Stomach (tissue), 9 donors: ENCODE data around the gene FAM131B. TPM values are rescaled to one million over a fixed set of nuclear protein-coding genes. Genes with fewer than 3 reads are reported as not detected.
A peak's percentile ranks its signal among the peaks of the same experiment; 100 is the strongest.
"Not testable (repeated sequence)": the region's sequence is repeated elsewhere in the genome, so short reads cannot be mapped to it uniquely, and the experiment has no call there.

Experiments used
- DNase-seq, 2 donors: peaks; one replicate each; pipeline versions ENCODE4 v3.0.0 to v3.0.0-alpha.2; 2013 to 2019
- H3K27ac ChIP-seq, 5 donors: fragments of 200-600 bp in 4 of 5; sonication (generic) in 4 of 5; one replicate each; pipeline ENCODE4 v1.5.1; 2013 to 2019; ENCODE audit warnings: mild to moderate bottlenecking in 1 of 5, moderate library complexity in 1 of 5
- H3K27me3 ChIP-seq, 3 donors: fragments of 200-600 bp; sonication (generic); one replicate each; pipeline ENCODE4 v1.5.1; 2017 to 2019; ENCODE audit warnings: mixed run types in 1 of 3
- H3K36me3 ChIP-seq, 4 donors: fragments of 200-600 bp; sonication (generic); 1 replicate in 3 of 4; 2 replicates in 1 of 4; pipeline ENCODE4 v1.5.1; 2016 to 2019
- H3K4me1 ChIP-seq, 4 donors: fragments of 200-600 bp; sonication (generic); one replicate each; pipeline ENCODE4 v1.5.1; 2016 to 2019
- H3K4me3 ChIP-seq, 4 donors: fragments of 200-600 bp; sonication (generic) in 3 of 4; one replicate each; pipeline ENCODE4 v1.5.1; 2016 to 2019; ENCODE audit warnings: mild to moderate bottlenecking in 1 of 4
- H3K9me3 ChIP-seq, 4 donors: fragments of 200-600 bp; sonication (generic); one replicate each; pipeline ENCODE4 v1.5.1; 2016 to 2019
- CTCF ChIP-seq, 7 experiments: fragments of 450-650 bp in 4 of 7; fragments of 200-600 bp in 3 of 7; sonication (generic) in 3 of 7; IDR thresholded peaks; one replicate each; pipeline ENCODE4 v1.5.1; 2016 to 2019; ENCODE audit warnings: antibody characterized with exemption in 7 of 7, control low read depth in 2 of 7, mild to moderate bottlenecking in 1 of 7
- EP300 ChIP-seq: sonication (generic); formaldehyde crosslinking; IDR thresholded peaks from one replicate; pipeline ENCODE4 v1.6.1; 2017; ENCODE audit warnings: antibody characterized with exemption
- POLR2A ChIP-seq, 4 donors: fragments of 450-650 bp; IDR thresholded peaks; one replicate each; pipeline ENCODE4 v1.6.1; 2016; ENCODE audit warnings: antibody characterized with exemption in 4 of 4, control low read depth in 2 of 4, mild to moderate bottlenecking in 1 of 4, moderate library complexity in 1 of 4
- POLR2AphosphoS5 ChIP-seq, 3 donors: sonication (generic); formaldehyde crosslinking; IDR thresholded peaks; one replicate each; pipeline ENCODE4 v1.6.1; 2016; ENCODE audit warnings: antibody characterized with exemption in 3 of 3
- WGBS, 5 donors: extraction: QIAGEN DNeasy Blood & Tissue Kit in 3 of 5; methylation state at CpG; one replicate each; pipeline versions ENCODE4 v1.1.5 to v1.1.7; 2013 to 2018; 5-methylcytosine and 5-hydroxymethylcytosine counted together
- intact Hi-C: fragments of 100-400 bp; cut with DNase I; formaldehyde crosslinking; loops from one replicate; pipeline ENCODE4 v1.15.1; 2023; ENCODE audit warnings: low total_unique reads
- polyA plus RNA-seq, 3 donors: library from polyadenylated mRNA; stranded (reverse); fragments of 200-250 nt; gene quantifications; one replicate each; pipeline ENCODE4 v1.2.3, GENCODE V29; 2013
- total RNA-seq, 5 donors: library from RNA; depleted of rRNA; stranded (reverse); fragments of >200 nt; gene quantifications; one replicate each; pipeline versions ENCODE4 v1.1.0 to v1.2.3, GENCODE V29; 2014 to 2016
- donor health status: healthy with polysubstance abuse.
- donor health status: Bipolar disorder and iron deficiency.
- donor health status: healthy.

Gene FAM131B
- total and polyA plus RNA-seq, 8 donors: 0.29 to 14.0 (median 0.46) TPM; not detected in 1

GRCh38 chr7:143392875-143393266, 30.4 kb upstream of the FAM131B start:
- H3K4me3 ChIP-seq: no peak overlapping the region
- no peaks in the 10 kb centered on the region for H3K27me3 ChIP-seq
- intact Hi-C loops: no loop called here
- DNase-seq: peak in 1 of 2 donors; percentile 7
- H3K4me1 ChIP-seq: peaks cover 47 to 81% (median 62%) of the 10 kb centered on the region in 4 donors
- TF ChIP-seq POLR2AphosphoS5 (IDR thresholded peaks at IDR 0.05) (no peak), POLR2A (IDR thresholded peaks at IDR 0.05) (no peak), EP300 (no peak), CTCF (IDR thresholded peaks at IDR 0.05) (no peak)
- 91 to 98% (median 97%) methylated on average over 6 of the region's 6 CpGs for WGBS, 5 donors
- H3K36me3 ChIP-seq: peaks cover 40 to 58% (median 51%) of the 10 kb centered on the region in 4 donors
- no peaks in the 10 kb centered on the region for H3K9me3 ChIP-seq
- peak overlapping the region in 4 of 5 donors; percentile 81 to 99 (median 88) for H3K27ac ChIP-seq

DNA sequence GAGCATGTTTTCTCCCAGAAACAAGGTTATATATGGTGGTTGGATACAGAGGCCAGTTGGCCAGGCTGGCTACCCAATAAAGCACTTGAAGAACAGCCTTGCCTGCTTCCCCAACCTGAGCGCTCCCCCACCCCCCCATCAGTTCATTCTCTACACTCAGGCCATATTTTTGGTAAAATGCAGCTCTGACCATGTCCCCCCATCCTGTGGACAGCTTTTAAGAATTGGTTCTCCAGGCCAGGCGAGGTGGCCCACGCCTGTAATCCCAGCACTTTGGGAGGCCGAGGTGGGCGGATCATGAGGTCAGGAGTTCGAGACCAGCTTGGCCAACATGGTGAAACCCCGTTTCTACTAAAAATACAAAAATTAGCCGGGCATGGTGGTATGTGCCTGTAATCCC, 29.9 kb upstream of the FAM131B start:
- Histone ChIP-seq H3K36me3 (peaks cover 40 to 58% (median 53%) of the 10 kb centered on the region in 4 donors), H3K4me1 (peaks cover 49 to 85% (median 66%) of the 10 kb centered on the region in 4 donors), H3K27ac (peak overlapping the region; percentile 72 to 99 (median 87))
- intact Hi-C loops, DNase-seq, H3K27me3 ChIP-seq, H3K9me3 ChIP-seq, H3K4me3 ChIP-seq: not testable (repeated sequence)
- WGBS, 5 donors: 85 to 93% (median 92%) methylated on average over 8 of the region's 8 CpGs

DNA sequence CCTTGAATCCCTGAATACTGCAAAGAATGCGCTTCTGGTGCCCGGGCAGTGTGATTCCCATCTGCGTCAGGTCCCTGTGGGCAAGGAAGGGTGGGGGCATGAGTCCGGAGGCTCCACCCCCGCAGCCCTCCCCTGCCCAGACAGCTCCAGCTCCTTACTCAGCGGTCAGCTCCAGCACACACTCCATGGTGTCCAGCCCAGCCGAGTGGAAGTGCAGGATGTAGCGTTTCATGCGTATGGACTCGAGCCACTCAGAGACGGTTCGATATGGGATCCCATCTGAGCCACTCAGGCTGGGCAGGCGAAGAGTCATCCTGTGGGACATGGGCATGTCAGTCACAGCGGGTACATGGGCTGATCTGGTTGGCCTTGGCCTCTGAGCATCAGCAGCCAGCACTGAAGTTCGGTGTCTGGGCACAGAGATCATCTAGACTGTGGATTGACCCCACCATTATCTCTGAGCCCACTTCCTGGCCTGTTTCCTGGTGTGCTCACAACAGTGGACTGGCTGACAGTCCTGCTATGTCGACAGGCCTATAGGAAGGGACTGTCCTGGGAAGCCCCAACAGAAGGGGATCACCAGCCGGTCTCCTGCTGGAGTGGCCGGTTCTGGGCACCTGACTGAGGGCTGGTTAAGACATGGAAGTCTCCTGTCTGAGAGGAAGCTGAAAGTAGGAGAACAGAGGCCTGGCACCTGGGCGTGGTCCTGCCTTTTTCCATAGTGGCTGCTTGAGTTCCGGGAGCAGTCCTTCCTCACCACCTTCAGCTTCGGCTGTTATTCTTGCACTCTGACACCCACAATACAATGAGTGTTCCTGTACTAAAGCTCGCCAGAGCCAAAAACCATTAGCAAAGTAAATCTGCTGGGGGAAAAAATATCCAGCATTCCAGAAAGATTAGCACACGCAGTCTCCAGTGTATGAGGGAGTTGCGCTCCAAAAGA, 29.2 kb upstream of the FAM131B start:
- Histone ChIP-seq H3K36me3 (peaks cover 40 to 65% (median 58%) of the 10 kb centered on the region in 4 donors), H3K4me1 (peaks cover 55 to 91% (median 72%) of the 10 kb centered on the region in 4 donors), H3K27ac (peak overlapping the region; percentile 72 to 99 (median 87)), H3K9me3 (no peaks in the 10 kb centered on the region), H3K27me3 (no peaks in the 10 kb centered on the region), H3K4me3 (peak overlapping the region in 1 of 4 donors; percentile 13)
- TF ChIP-seq CTCF (IDR thresholded peaks at IDR 0.05): no peak
- TF ChIP-seq POLR2AphosphoS5 (IDR thresholded peaks at IDR 0.05): peak; percentile 45 to 67 (median 63)
- TF ChIP-seq EP300: no peak
- no peak for TF ChIP-seq POLR2A (IDR thresholded peaks at IDR 0.05)
- WGBS, 5 donors: 42 to 61% (median 56%) methylated on average over 20 to 24 of the region's 24 CpGs
- peak; percentile 60 to 83 for DNase-seq
- intact Hi-C loops: no loop called here

DNA sequence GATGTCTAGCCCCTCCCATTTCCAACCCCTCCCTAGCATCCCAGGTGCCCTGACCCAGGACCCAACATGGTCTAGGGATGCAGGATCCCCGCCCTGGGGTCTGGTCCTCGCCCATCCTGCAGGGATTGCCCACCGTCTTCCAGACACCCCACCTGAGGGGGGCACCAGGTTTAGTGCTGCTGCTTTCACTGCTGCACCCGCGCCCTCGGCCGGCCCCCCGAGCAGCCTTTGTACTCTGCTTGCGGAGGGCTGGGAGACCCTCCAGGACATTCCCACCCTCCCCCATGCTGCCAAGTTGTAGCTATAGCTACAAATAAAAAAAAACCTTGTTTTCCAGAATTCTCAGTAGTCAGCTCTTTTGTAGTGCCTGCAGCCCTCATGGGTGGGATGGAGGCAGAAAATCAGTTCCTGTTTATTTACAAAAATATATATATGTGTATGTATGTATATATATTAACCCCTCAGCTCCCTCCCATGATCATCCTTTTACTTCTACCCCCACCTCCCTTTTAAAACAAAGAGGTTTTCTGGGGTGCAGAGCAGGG, 28.3 kb upstream of the FAM131B start:
- peak in 1 of 2 donors; percentile 41 for DNase-seq
- Histone ChIP-seq H3K27ac (peak overlapping the region in 4 of 5 donors; percentile 81 to 99 (median 88)), H3K27me3 (no peaks in the 10 kb centered on the region), H3K36me3 (peaks cover 40 to 70% (median 58%) of the 10 kb centered on the region in 4 donors), H3K9me3 (no peaks in the 10 kb centered on the region), H3K4me3 (peak overlapping the region in 1 of 4 donors; percentile 13), H3K4me1 (peaks cover 55 to 91% (median 73%) of the 10 kb centered on the region in 4 donors)
- WGBS, 5 donors: 74 to 97% (median 88%) methylated on average over 9 of the region's 9 CpGs
- TF ChIP-seq CTCF (IDR thresholded peaks at IDR 0.05) (no peak), EP300 (no peak), POLR2AphosphoS5 (IDR thresholded peaks at IDR 0.05) (no peak), POLR2A (IDR thresholded peaks at IDR 0.05) (no peak)
- intact Hi-C loops: no loop called here
